Activated CD4-positive, alpha-beta T cell treated with anti-CD3 and anti-CD28 coated beads for 36 hours (primary cell): ENCODE measurements around the gene APOC1. TPM values are rescaled to one million over a fixed set of nuclear protein-coding genes. Genes with fewer than 3 reads are reported as not detected.
"Not testable (repeated sequence)": the region's sequence is repeated elsewhere in the genome, so short reads cannot be mapped to it uniquely, and the experiment has no call there.

Source experiments
- ATAC-seq: fragments of 200-7000 bp; cut with Tn5 transposase; one replicate; pipeline ENCODE4 v1.10.0; 2021; ENCODE audit warnings: mild to moderate bottlenecking, moderate library complexity
- CTCF ChIA-PET: fragments of 350-600 bp; sonication (Branson Sonifier 250); formaldehyde crosslinking; loops from one replicate; lab custom pipeline; 2021; ENCODE audit warnings: antibody characterized with exemption; lab: Charles Lee
- POLR2A ChIA-PET: fragments of 350-600 bp; sonication (Branson Sonifier 250); formaldehyde crosslinking; loops from one replicate; lab custom pipeline; 2021; ENCODE audit warnings: antibody characterized with exemption, inconsistent platforms; lab: Charles Lee
- DNase-seq: peaks from one replicate; pipeline ENCODE4 v3.0.0-alpha.2; 2020
- H3K27ac Mint-ChIP-seq: one replicate; pipeline ENCODE4 v1.8.0; 2021; ENCODE audit warnings: mixed read lengths
- H3K27me3 Mint-ChIP-seq: one replicate; pipeline ENCODE4 v1.8.0; 2021; ENCODE audit warnings: mixed read lengths
- H3K36me3 Mint-ChIP-seq: one replicate; pipeline ENCODE4 v1.8.0; 2021; ENCODE audit warnings: low read depth, mixed read lengths
- H3K4me1 Mint-ChIP-seq: one replicate; pipeline ENCODE4 v1.8.0; 2021; ENCODE audit warnings: mixed read lengths
- H3K4me3 Mint-ChIP-seq: one replicate; pipeline ENCODE4 v1.8.0; 2021; ENCODE audit warnings: mild to moderate bottlenecking, moderate library complexity, mixed read lengths
- H3K9me3 Mint-ChIP-seq: one replicate; pipeline ENCODE4 v1.8.0; 2021; ENCODE audit warnings: low read depth, mixed read lengths
- intact Hi-C, 2 experiments: fragments of 100-400 bp; cut with DNase I in 1 of 2; cut with micrococcal nuclease in 1 of 2; formaldehyde crosslinking; loops; one replicate each; pipeline versions ENCODE4 v1.14.2 to v1.15.1; 2022 to 2024; cut with DNase I, micrococcal nuclease
- total RNA-seq, 2 experiments: library from RNA; stranded (reverse); gene quantifications; one replicate each; pipeline ENCODE4 v1.2.3, GENCODE V29; 2021

APOC1 gene
- total RNA-seq, 2 experiments from 2014 or later, result 2.8 to 2.9 TPM

DNA sequence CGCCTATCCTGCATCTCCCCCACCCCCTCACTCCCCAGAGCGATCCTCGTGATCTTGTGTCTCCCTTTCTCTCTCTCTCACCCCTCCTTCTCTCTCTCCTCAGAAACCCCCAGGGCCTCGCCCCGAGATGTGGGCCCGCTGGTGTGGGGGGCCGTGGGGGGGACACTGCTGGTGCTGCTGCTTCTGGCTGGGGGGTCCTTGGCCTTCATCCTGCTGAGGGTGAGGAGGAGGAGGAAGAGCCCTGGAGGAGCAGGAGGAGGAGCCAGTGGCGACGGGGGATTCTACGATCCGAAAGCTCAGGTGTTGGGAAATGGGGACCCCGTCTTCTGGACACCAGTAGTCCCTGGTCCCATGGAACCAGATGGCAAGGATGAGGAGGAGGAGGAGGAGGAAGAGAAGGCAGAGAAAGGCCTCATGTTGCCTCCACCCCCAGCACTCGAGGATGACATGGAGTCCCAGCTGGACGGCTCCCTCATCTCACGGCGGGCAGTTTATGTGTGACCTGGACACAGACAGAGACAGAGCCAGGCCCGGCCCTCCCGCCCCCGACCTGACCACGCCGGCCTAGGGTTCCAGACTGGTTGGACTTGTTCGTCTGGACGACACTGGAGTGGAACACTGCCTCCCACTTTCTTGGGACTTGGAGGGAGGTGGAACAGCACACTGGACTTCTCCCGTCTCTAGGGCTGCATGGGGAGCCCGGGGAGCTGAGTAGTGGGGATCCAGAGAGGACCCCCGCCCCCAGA lies 36.1 kb upstream of the APOC1 start:
- no peak for ATAC-seq

DNA sequence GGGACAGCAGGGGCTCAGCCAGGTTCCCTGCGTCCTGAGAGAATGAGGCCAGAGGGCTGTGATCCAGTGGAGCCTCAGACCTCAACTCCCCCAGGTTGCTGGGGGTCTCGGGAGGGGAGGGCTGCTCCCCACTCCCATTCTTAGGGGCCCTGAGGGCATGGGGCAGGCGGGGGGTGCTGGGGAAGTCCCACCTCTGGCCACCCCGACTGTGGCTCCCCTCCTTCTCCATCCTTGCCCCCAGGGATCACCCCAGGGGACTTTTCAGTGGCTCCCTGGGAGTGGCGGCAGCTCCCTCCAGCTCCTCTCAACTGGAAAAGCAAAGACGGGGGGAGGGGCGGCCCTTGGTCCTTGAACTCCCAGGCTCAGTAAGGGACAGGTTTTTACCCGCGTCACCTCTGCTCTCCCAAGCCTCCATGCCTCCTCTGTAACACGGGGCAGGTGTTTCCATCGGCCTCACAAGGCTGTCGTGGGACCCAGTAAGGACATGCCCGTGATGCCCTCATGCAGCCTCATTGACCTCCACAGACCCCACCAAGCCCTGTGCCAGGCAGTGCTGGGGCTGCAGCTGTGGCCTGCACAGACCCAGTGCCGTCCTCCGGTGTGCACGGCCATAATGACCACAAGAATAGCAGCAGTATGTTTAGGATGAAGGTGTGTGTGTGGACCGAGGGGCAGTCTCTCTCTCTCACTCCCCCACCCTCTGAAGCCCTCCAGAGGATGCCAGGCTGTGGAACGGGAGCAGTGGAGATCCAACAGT lies 34.9 kb upstream of the APOC1 start:
- no peaks in the 10 kb centered on the region for H3K27me3 Mint-ChIP-seq
- H3K4me1 Mint-ChIP-seq, result peaks cover 5% of the 10 kb centered on the region
- no peak overlapping the region for H3K4me3 Mint-ChIP-seq
- no peak overlapping the region for H3K27ac Mint-ChIP-seq
- no peaks in the 10 kb centered on the region for H3K9me3 Mint-ChIP-seq
- ATAC-seq, result no peak
- no peaks in the 10 kb centered on the region for H3K36me3 Mint-ChIP-seq
- POLR2A ChIA-PET, result no interaction called here
- CTCF ChIA-PET, result interaction anchor here (0.6 kb wide), 1 partner anchor 10 kb away, joined by 3 read pairs; no protein-coding TSS in a partner anchor
- DNase-seq, result no peak
- intact Hi-C loops, result no loop called here

More for the DNA sequence above, 36.1 kb upstream of the APOC1 start:
- Mint-ChIP-seq H3K36me3 (no peaks in the 10 kb centered on the region), H3K27ac (no peak overlapping the region), H3K27me3 (no peaks in the 10 kb centered on the region), H3K9me3 (no peaks in the 10 kb centered on the region), H3K4me1 (peaks cover 5% of the 10 kb centered on the region), H3K4me3 (no peak overlapping the region)
- DNase-seq, result no peak
- intact Hi-C loops, result no loop called here
- POLR2A ChIA-PET, result no interaction called here
- CTCF ChIA-PET, result no interaction called here

DNA sequence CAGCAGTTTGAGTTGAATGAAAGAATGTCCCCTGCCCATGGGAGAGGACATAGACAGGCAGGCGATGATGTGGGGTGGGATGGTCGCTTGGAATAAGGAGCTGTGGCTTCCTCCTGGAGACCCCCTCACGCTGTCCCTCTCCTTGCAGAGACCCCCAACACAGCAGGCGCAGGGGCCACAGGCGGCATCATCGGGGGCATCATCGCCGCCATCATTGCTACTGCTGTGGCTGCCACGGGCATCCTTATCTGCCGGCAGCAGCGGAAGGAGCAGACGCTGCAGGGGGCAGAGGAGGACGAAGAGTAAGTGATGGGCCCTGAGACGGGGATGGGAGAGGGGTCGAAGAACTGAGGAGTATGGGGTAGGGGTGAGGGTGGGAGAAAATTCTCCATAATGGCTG lies 32.3 kb upstream of the APOC1 start:
- no peak overlapping the region for H3K27ac Mint-ChIP-seq
- no peaks in the 10 kb centered on the region for H3K27me3 Mint-ChIP-seq
- peaks cover 4% of the 10 kb centered on the region for H3K4me1 Mint-ChIP-seq
- intact Hi-C loops, result no loop called here
- no peak overlapping the region for H3K4me3 Mint-ChIP-seq
- DNase-seq (no peak), ATAC-seq (no peak)
- no peaks in the 10 kb centered on the region for H3K36me3 Mint-ChIP-seq
- no peaks in the 10 kb centered on the region for H3K9me3 Mint-ChIP-seq
- POLR2A ChIA-PET, result no interaction called here
- CTCF ChIA-PET, result interaction anchor here (0.6 to 1.3 kb wide), 2 partner anchors 17 to 112 kb away, joined by 3 to 4 read pairs; no protein-coding TSS in a partner anchor

GRCh38 chr19:44882619-44883397 lies 31.6 kb upstream of the APOC1 start:
- POLR2A ChIA-PET, ATAC-seq, H3K27ac Mint-ChIP-seq, H3K27me3 Mint-ChIP-seq, H3K4me1 Mint-ChIP-seq, H3K9me3 Mint-ChIP-seq, DNase-seq, intact Hi-C loops, H3K4me3 Mint-ChIP-seq, H3K36me3 Mint-ChIP-seq: not testable (repeated sequence)
- CTCF ChIA-PET, result interaction anchor here (0.6 to 1.5 kb wide), 4 partner anchors 16 to 1878 kb away, joined by 3 to 4 read pairs (median 3); no protein-coding TSS in a partner anchor

GRCh38 chr19:44883922-44884321 lies 30.5 kb upstream of the APOC1 start:
- Mint-ChIP-seq H3K36me3 (no peaks in the 10 kb centered on the region), H3K4me1 (peaks cover under 1% of the 10 kb centered on the region), H3K27me3 (no peaks in the 10 kb centered on the region), H3K9me3 (no peaks in the 10 kb centered on the region), H3K4me3 (no peak overlapping the region), H3K27ac (no peak overlapping the region)
- intact Hi-C loops, result no loop called here
- ChIA-PET CTCF (interaction anchor here (1.5 kb wide), 1 partner anchor 70 kb away, joined by 3 read pairs; no protein-coding TSS in a partner anchor), POLR2A (interaction anchor here (0.6 to 0.8 kb wide), 2 partner anchors 113 to 114 kb away, joined by 3 to 9 read pairs; no protein-coding TSS in a partner anchor)
- ATAC-seq, result no peak
- DNase-seq, result no peak

DNA sequence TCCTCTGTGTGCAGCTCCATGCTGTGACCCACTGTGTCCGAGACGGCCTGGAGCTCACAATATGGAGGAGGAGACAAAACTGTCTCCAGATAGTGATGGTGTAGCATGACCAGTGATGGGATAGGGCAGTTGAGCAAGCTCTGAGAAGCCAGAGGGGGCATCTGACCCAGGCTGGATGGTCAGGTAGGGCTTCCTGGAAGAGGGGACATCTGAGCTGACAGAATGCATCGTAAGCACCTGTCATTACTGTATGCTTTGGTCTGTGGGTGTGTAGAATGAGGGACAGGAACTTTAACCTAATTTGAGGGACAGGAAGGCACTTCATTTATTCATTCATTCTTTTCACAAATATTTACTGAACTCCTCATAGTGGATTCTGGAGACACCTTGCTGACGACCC lies 29.8 kb upstream of the APOC1 start:
- Mint-ChIP-seq H3K27me3 (no peaks in the 10 kb centered on the region), H3K36me3 (no peaks in the 10 kb centered on the region), H3K9me3 (no peaks in the 10 kb centered on the region), H3K4me3 (no peak overlapping the region), H3K4me1 (peaks cover 3% of the 10 kb centered on the region), H3K27ac (no peak overlapping the region)
- DNase-seq (no peak), ATAC-seq (no peak)
- ChIA-PET POLR2A (interaction anchor here (0.8 kb wide), 1 partner anchor 114 kb away, joined by 9 read pairs; no protein-coding TSS in a partner anchor), CTCF (interaction anchor here (1.5 kb wide), 1 partner anchor 69 kb away, joined by 3 read pairs; no protein-coding TSS in a partner anchor)
- intact Hi-C loops, result no loop called here

DNA sequence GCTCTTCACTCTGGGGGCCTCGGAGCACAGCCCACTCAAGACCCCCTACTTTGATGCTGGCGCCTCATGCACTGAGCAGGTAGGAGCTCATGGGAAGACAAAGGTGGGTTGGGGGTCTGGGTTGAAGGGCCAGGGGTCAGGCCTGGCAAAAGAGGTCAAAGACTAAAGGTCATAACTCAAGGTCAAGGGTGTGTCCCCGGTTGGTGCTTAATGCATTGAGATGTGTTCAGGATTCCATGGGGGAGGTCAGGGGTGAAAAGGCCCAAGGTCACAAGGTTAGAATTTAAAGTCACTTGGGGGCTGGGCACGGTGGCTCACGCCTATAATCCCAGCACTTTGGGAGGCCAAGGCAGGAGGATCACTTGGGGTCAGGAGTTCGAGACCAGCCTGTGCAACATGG lies 28.3 kb upstream of the APOC1 start:
- Mint-ChIP-seq H3K4me3 (no peak overlapping the region), H3K9me3 (no peaks in the 10 kb centered on the region), H3K36me3 (no peaks in the 10 kb centered on the region), H3K27ac (no peak overlapping the region), H3K4me1 (peaks cover 6% of the 10 kb centered on the region), H3K27me3 (no peaks in the 10 kb centered on the region)
- POLR2A ChIA-PET, result no interaction called here
- CTCF ChIA-PET, result interaction anchor here (0.7 to 1.2 kb wide), 2 partner anchors 9 to 162 kb away, joined by 3 read pairs; no protein-coding TSS in a partner anchor
- DNase-seq, result no peak
- no peak for ATAC-seq
- intact Hi-C loops, result no loop called here

DNA sequence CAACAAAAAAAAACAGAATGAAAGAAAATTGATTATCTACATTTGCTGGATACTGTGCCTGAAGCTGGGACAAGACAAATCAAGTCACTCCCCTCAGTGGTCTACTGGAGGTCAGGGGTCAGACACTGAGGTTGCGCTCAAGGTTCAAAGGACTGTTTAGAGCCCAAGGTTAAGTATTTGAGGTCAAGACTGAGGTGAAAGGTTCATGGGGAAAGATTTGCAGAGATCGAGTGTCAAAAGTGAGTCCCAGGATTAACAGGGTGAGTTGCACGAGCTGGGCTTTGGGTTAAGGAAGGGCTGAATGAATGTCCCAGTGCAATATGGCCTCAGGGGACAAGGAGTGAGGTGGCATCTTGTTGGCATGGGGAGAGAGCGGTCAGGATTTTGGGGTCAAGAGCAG lies 26.8 kb upstream of the APOC1 start:
- Mint-ChIP-seq H3K27ac (no peak overlapping the region), H3K27me3 (no peaks in the 10 kb centered on the region), H3K36me3 (peaks cover 11% of the 10 kb centered on the region), H3K9me3 (no peaks in the 10 kb centered on the region), H3K4me1 (peaks cover 17% of the 10 kb centered on the region), H3K4me3 (no peak overlapping the region)
- ChIA-PET CTCF (interaction anchor here (0.8 kb wide), 1 partner anchor 14 kb away, joined by 3 read pairs; no protein-coding TSS in a partner anchor), POLR2A (interaction anchor here (0.7 kb wide), 1 partner anchor 283 kb away, joined by 4 read pairs; no protein-coding TSS in a partner anchor)
- DNase-seq (no peak), ATAC-seq (no peak)
- intact Hi-C loops, result no loop called here

GRCh38 chr19:44888335-44888734 lies 26.1 kb upstream of the APOC1 start:
- H3K36me3 Mint-ChIP-seq, result peaks cover 18% of the 10 kb centered on the region
- H3K4me1 Mint-ChIP-seq, result peaks cover 24% of the 10 kb centered on the region
- POLR2A ChIA-PET, intact Hi-C loops, CTCF ChIA-PET, H3K9me3 Mint-ChIP-seq, ATAC-seq, H3K27me3 Mint-ChIP-seq, DNase-seq, H3K4me3 Mint-ChIP-seq: not testable (repeated sequence)
- peak overlapping the region; percentile 27 for H3K27ac Mint-ChIP-seq

- Mint-ChIP-seq H3K27ac (peak overlapping the region; percentile 96), H3K9me3 (no peaks in the 10 kb centered on the region), H3K4me1 (peaks cover 29% of the 10 kb centered on the region), H3K27me3 (no peaks in the 10 kb centered on the region), H3K36me3 (peaks cover 30% of the 10 kb centered on the region), H3K4me3 (peak overlapping the region; percentile 74)
- intact Hi-C loops, result loop anchor here (1.0 to 5.0 kb wide), 18 partner anchors 25 to 997 kb away; partner anchors contain the start of genes BLOC1S3 (in 2 of the 2), CLASRP (in 2 of the 2), CLPTM1 (in 2 of the 2) and TRAPPC6A (in 2 of the 2)
- DNase-seq (no peak), ATAC-seq (no peak)
- POLR2A ChIA-PET, result interaction anchor here (0.5 to 1.6 kb wide), 9 partner anchors 13 to 290 kb away, joined by 3 to 7 read pairs (median 4); partner anchors contain the start of genes APOE, CLASRP, PPP1R37 and TRAPPC6A
- CTCF ChIA-PET, result interaction anchor here (0.6 to 1.3 kb wide), 4 partner anchors 11 to 172 kb away, joined by 3 read pairs; no protein-coding TSS in a partner anchor
Observed at GRCh38 chr19:44889830-44890365, 24.5 kb upstream of the APOC1 start.
